OCI-LY3 (cell line): Measurements from ENCODE around the gene PAK2.

Experiments
- H2AFZ ChIP-seq: fragments of 200-600, 300-600 bp; shearing (Covaris generic); 2 replicates; pipeline ENCODE4 v1.6.0; 2014; ENCODE audit warnings: antibody characterized with exemption, low read depth, low read length
- H3K27ac ChIP-seq: fragments of 200-600, 300-600 bp; sonication (generic); 2 replicates; pipeline ENCODE4 v1.5.1; 2014; ENCODE audit warnings: mild to moderate bottlenecking, low read length, moderate library complexity, mixed read lengths
- H3K27me3 ChIP-seq: fragments of 200-600, 300-600 bp; sonication (generic); 2 replicates; pipeline ENCODE4 v1.6.1; 2014; ENCODE audit warnings: low read depth, low read length, mixed read lengths
- H3K36me3 ChIP-seq: fragments of 200-600, 300-600 bp; sonication (generic); replicated peaks from 2 replicates; pipeline ENCODE3; 2014; ENCODE audit warnings: low read depth, low read length, mixed read lengths
- H3K4me1 ChIP-seq: fragments of 300-600, 200-600 bp; sonication (generic); 2 replicates; pipeline ENCODE4 v1.6.1; 2014; ENCODE audit warnings: low read length, mixed read lengths
- H3K4me2 ChIP-seq: fragments of 200-600, 300-600 bp; sonication (generic); 2 replicates; pipeline ENCODE4 v1.6.1; 2014; ENCODE audit warnings: low read length, mixed read lengths
- H3K4me3 ChIP-seq: fragments of 300-600, 200-600 bp; sonication (generic); 2 replicates; pipeline ENCODE4 v1.5.1; 2014; ENCODE audit warnings: antibody characterized with exemption, mild to moderate bottlenecking, low read length, moderate library complexity
- H3K79me2 ChIP-seq: fragments of 300-600, 200-600 bp; shearing (Covaris generic); 2 replicates; pipeline ENCODE4 v1.6.1; 2014; ENCODE audit warnings: mild to moderate bottlenecking, low read length, mixed read lengths
- H3K9ac ChIP-seq: fragments of 300-600, 200-600 bp; shearing (Covaris generic); 2 replicates; pipeline ENCODE4 v1.6.0; 2014; ENCODE audit warnings: mild to moderate bottlenecking, low read length, moderate library complexity
- H3K9me3 ChIP-seq: fragments of 200-600, 300-600 bp; shearing (Covaris generic); 2 replicates; pipeline ENCODE4 v1.6.1; 2014; ENCODE audit warnings: low read length, mixed read lengths; ENCODE audit not compliant: insufficient read depth
- H4K20me1 ChIP-seq: fragments of 200-600, 300-600 bp; sonication (generic); 2 replicates; pipeline ENCODE4 v1.6.1; 2016; ENCODE audit warnings: low read length, mixed read lengths; ENCODE audit not compliant: insufficient read depth
- EZH2phosphoT487 ChIP-seq: fragments of 200-600 bp; shearing (Covaris generic); IDR thresholded peaks from 2 replicates; pipeline ENCODE4 v1.6.1; 2018; ENCODE audit warnings: antibody characterized with exemption, mixed run types, low read depth
- TF ChIP-seq, protein P1 (sequence below): fragments of 200-600, 300-600 bp; sonication (generic); IDR thresholded peaks from 2 replicates; pipeline ENCODE4 v1.5.1; 2014; ENCODE audit warnings: antibody characterized with exemption, low read length, low read depth

PAK2 gene

DNA sequence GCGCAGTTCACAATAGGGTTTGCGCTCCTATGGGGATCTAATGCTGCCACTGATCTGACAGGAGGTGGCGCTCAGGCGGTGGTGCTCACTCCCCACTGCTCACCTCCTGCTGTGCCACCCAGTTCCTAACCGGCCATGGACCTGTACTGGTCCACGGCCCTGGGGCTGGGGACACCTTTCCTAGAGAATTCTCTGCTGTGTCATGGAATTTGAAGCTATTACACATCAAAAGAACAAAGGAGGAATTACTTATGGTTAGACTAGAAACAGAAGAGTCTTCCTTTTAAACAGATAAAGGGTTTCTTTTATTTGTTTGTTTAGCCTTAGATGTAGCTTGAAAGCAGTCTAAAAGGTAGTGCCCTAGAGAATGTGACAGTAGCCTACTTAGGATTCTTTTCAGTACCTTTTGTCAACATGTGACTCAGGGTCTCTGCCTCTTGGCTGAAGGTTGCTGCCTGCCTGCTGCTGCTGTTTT lies 50.3 kb downstream of the PAK2 start:
- H3K79me2 ChIP-seq = peaks cover 83% of the 10 kb centered on the region
- H3K36me3 ChIP-seq = peaks cover 73% of the 10 kb centered on the region

DNA sequence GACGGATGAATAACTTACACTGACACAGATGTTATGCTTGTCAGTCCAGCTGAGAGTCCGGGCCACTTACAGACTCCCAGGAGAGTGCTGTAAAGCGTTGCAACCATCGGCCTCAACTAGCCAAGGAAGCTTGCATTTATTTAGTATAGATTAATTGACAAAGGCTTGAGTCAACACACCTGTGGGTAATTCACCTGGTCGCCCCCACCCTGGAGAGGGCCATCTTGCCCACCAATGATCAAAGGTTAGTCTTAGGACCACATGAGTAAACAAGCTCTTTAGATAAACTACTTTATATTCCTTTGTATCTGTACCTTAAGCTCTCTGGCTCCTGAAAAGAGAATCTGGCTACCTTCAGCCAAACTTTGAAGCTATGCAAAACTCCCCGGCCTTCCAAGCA lies 51.0 kb downstream of the PAK2 start:
- Histone ChIP-seq H3K9ac (no peak overlapping the region), H3K4me1 (peaks cover 17% of the 10 kb centered on the region), H3K36me3 (peaks cover 67% of the 10 kb centered on the region), H3K9me3 (0 out of 2 replicates have a peak, but pooled peaks cover 9% of the 10 kb centered on the region), H3K27ac (no peak overlapping the region), H3K4me3 (no peak overlapping the region), H4K20me1 (peaks cover 20% of the 10 kb centered on the region), H3K4me2 (no peak overlapping the region), H3K79me2 (peaks cover 79% of the 10 kb centered on the region), H2AFZ (no peak overlapping the region), H3K27me3 (no peaks in the 10 kb centered on the region)
- TF ChIP-seq, protein P1, sequence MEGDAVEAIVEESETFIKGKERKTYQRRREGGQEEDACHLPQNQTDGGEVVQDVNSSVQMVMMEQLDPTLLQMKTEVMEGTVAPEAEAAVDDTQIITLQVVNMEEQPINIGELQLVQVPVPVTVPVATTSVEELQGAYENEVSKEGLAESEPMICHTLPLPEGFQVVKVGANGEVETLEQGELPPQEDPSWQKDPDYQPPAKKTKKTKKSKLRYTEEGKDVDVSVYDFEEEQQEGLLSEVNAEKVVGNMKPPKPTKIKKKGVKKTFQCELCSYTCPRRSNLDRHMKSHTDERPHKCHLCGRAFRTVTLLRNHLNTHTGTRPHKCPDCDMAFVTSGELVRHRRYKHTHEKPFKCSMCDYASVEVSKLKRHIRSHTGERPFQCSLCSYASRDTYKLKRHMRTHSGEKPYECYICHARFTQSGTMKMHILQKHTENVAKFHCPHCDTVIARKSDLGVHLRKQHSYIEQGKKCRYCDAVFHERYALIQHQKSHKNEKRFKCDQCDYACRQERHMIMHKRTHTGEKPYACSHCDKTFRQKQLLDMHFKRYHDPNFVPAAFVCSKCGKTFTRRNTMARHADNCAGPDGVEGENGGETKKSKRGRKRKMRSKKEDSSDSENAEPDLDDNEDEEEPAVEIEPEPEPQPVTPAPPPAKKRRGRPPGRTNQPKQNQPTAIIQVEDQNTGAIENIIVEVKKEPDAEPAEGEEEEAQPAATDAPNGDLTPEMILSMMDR = no peak
- TF ChIP-seq EZH2phosphoT487 = no peak

More for the DNA sequence above, 50.3 kb downstream of the PAK2 start:
- TF ChIP-seq, protein P1 = no peak
- TF ChIP-seq EZH2phosphoT487 = no peak
- Histone ChIP-seq H3K4me1 (peaks cover 17% of the 10 kb centered on the region), H3K27me3 (no peaks in the 10 kb centered on the region), H3K27ac (no peak overlapping the region), H3K4me3 (no peak overlapping the region), H3K9me3 (0 out of 2 replicates have a peak, but pooled peaks cover 9% of the 10 kb centered on the region), H3K9ac (no peak overlapping the region), H3K4me2 (no peak overlapping the region), H2AFZ (no peak overlapping the region), H4K20me1 (peaks cover 20% of the 10 kb centered on the region)

DNA sequence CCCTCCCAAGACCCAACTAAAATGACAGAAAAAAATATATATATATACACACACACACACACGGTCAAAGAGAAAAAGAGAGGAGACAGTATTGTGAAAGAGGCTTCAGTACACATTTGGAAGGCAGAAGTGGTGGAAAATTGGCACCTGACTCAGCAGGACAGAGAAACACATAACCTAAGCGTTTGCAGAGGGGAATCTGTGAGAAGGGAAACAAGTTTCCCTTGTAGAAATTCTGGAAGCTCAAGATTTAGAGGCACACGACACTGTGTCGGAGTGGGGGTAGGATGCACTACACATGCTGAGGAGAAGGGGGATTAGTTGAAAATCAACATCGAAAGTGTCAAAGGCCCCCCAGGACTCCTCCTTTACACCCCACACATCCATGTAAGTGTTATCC lies 53.1 kb downstream of the PAK2 start:
- Histone ChIP-seq H3K9ac (no peak overlapping the region), H3K79me2 (peaks cover 78% of the 10 kb centered on the region), H3K27ac (no peak overlapping the region), H3K4me2 (peak overlapping the region; percentile 10; the same call in 1 of the 2 replicates), H3K36me3 (peaks cover 57% of the 10 kb centered on the region), H3K27me3 (no peaks in the 10 kb centered on the region), H3K9me3 (0 out of 2 replicates have a peak, but pooled peaks cover 9% of the 10 kb centered on the region), H4K20me1 (peaks cover 14% of the 10 kb centered on the region), H2AFZ (no peak overlapping the region), H3K4me3 (no peak overlapping the region), H3K4me1 (peaks cover 17% of the 10 kb centered on the region)
- no peak for TF ChIP-seq EZH2phosphoT487
- TF ChIP-seq, protein P1 = no peak

DNA sequence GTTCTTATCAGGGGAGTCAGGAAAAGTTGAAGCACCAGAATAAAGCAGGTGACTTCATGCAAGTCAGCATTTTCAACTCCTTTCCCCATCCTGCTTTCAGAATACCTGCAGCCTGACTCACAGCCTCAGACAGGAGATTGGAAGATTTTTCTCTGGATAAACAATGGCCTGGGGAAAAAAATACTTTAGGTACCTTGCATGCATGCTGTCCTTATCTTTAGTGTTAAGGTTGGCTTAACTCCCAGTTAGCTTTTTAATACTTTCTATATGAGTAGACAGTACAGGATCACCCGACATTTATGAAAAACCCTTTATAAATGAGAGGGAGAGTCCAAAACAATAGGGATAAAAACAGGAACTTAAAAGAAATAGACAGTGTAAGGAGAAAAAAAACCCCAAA lies 53.6 kb downstream of the PAK2 start:
- peaks cover 53% of the 10 kb centered on the region for H3K36me3 ChIP-seq
- peaks cover 17% of the 10 kb centered on the region for H3K4me1 ChIP-seq
- TF ChIP-seq, protein P1 = no peak
- no peak for TF ChIP-seq EZH2phosphoT487
- peaks cover 74% of the 10 kb centered on the region for H3K79me2 ChIP-seq
- H3K9me3 ChIP-seq = 0 out of 2 replicates have a peak, but pooled peaks cover 9% of the 10 kb centered on the region
- no peak overlapping the region for H3K4me3 ChIP-seq
- H3K27ac ChIP-seq = no peak overlapping the region
- peak overlapping the region; percentile 10; the same call in 1 of the 2 replicates for H3K4me2 ChIP-seq
- peaks cover 11% of the 10 kb centered on the region for H4K20me1 ChIP-seq
- H2AFZ ChIP-seq = no peak overlapping the region
- H3K27me3 ChIP-seq = no peaks in the 10 kb centered on the region
- H3K9ac ChIP-seq = no peak overlapping the region
